IPS DF 6.9 (cell line): ENCODE measurements around the gene MAP3K5.

Experiments used
- DNase-seq: peaks from one replicate; pipeline ENCODE4 v3.0.0-alpha.2; 2013; ENCODE audit warnings: low read depth, low spot score
- H3K27ac ChIP-seq: one replicate; pipeline ENCODE4 v1.5.1; 2013; ENCODE audit warnings: low read length, control low read depth
- H3K27me3 ChIP-seq: 2 replicates; pipeline ENCODE4 v1.6.1; 2013; ENCODE audit warnings: mild to moderate bottlenecking, low read length; ENCODE audit not compliant: control insufficient read depth, insufficient read depth
- H3K36me3 ChIP-seq: 2 replicates; pipeline ENCODE4 v1.6.1; 2013; ENCODE audit warnings: low read length; ENCODE audit not compliant: control insufficient read depth, insufficient read depth
- H3K4me1 ChIP-seq: 2 replicates; pipeline ENCODE4 v1.6.1; 2013; ENCODE audit warnings: low read length; ENCODE audit not compliant: control insufficient read depth, insufficient read depth
- H3K4me3 ChIP-seq: 2 replicates; pipeline ENCODE4 v1.5.1; 2013; ENCODE audit warnings: mild to moderate bottlenecking, low read length
- H3K9me3 ChIP-seq: 2 replicates; pipeline ENCODE4 v1.6.1; 2013; ENCODE audit warnings: low read length, inconsistent platforms; ENCODE audit not compliant: control insufficient read depth, insufficient read depth
- WGBS: extraction: QIAGEN DNeasy Blood & Tissue Kit; methylation state at CpG from one replicate; pipeline ENCODE4 v1.1.7; 2013; ENCODE audit warnings: mixed read lengths, missing lambda C conversion rate; ENCODE audit not compliant: insufficient read length, insufficient coverage; 5-methylcytosine and 5-hydroxymethylcytosine counted together

The MAP3K5 gene

DNA sequence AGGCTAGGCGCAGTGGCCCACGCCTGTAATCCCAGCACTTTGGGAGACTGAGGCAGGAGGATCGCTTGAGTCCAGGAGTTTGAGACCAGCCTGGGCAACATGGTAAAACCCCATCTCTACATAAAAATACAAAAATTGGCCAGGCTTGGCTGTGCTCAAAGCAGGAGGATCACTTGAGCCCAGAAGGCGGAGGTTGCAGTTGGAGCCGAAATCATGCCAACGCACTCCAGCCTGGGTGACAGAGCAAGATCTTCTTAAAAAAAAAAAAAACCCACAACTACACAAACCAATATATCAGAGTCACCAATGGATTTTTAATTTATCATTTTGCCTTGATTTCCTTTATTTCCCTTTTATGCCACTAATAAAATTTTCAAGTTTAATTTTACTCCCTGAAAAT lies 9.3 kb downstream of the MAP3K5 start:
- H3K4me3 ChIP-seq: no peak overlapping the region
- DNase-seq: no peak
- no peaks in the 10 kb centered on the region for H3K27me3 ChIP-seq
- WGBS: no CpG with 5 or more reads among the region's 6 CpGs
- no peaks in the 10 kb centered on the region for H3K4me1 ChIP-seq
- H3K9me3 ChIP-seq: no peaks in the 10 kb centered on the region
- H3K36me3 ChIP-seq: no peaks in the 10 kb centered on the region
- no peak overlapping the region for H3K27ac ChIP-seq

DNA sequence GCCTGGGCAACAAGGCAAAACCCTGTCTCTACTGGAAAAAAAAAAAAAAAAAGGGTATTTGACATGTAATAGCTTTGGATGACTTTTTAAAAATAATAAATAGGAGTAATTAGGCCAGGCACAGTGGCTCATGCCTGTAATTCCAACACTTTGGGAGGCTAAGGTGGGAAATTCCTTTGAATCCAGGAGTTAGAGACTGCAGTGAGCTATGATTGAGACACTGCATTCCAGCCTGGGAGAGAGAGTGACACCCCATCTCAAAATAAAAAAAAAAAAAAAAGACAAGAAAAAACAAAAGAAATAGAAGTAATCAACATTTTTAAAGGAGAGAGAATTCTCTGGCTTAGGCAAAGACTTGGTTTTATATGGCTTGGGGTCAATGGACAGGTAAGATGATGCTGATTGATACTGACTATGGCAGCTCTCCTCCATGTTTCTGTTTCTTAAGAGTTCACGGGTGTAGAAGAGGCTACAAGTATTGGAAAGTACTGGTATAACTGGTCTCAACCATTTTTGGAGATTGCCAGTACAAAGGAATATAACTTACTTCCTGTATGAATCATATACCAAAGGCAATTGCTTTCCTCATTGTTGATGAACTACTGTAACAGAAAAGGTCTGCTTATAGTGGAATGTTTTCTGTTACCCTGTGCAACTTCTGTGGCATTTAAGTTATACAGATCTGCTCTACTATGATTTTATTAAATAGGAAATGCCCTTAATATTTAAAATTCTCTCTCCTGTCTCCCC lies 10.1 kb downstream of the MAP3K5 start:
- Histone ChIP-seq H3K9me3 (no peaks in the 10 kb centered on the region), H3K4me1 (no peaks in the 10 kb centered on the region), H3K4me3 (no peak overlapping the region), H3K27ac (no peak overlapping the region), H3K27me3 (no peaks in the 10 kb centered on the region), H3K36me3 (no peaks in the 10 kb centered on the region)
- WGBS: no CpG with 5 or more reads among the region's 1 CpG
- no peak for DNase-seq

- DNase-seq: no peak
- no peaks in the 10 kb centered on the region for H3K9me3 ChIP-seq
- H3K4me3 ChIP-seq: no peak overlapping the region
- no peaks in the 10 kb centered on the region for H3K36me3 ChIP-seq
- no peaks in the 10 kb centered on the region for H3K27me3 ChIP-seq
- H3K27ac ChIP-seq: no peak overlapping the region
- no CpG with 5 or more reads among the region's 3 CpGs for WGBS
- H3K4me1 ChIP-seq: no peaks in the 10 kb centered on the region
These were observed 11.3 kb downstream of the MAP3K5 start for GRCh38 chr6:136780972-136781371.

- Histone ChIP-seq H3K4me3 (no peak overlapping the region), H3K27me3 (no peaks in the 10 kb centered on the region), H3K27ac (no peak overlapping the region), H3K36me3 (no peaks in the 10 kb centered on the region), H3K4me1 (no peaks in the 10 kb centered on the region), H3K9me3 (no peaks in the 10 kb centered on the region)
- no peak for DNase-seq
- WGBS: no CpG with 5 or more reads among the region's 1 CpG
These were observed 12.6 kb downstream of the MAP3K5 start for GRCh38 chr6:136779682-136780081.

- Histone ChIP-seq H3K9me3 (no peaks in the 10 kb centered on the region), H3K27ac (no peak overlapping the region), H3K4me1 (no peaks in the 10 kb centered on the region; the same call in 1 of the 2 replicates), H3K27me3 (no peaks in the 10 kb centered on the region), H3K4me3 (no peak overlapping the region), H3K36me3 (no peaks in the 10 kb centered on the region)
- WGBS: no CpG with 5 or more reads among the region's 3 CpGs
- DNase-seq: no peak
These were observed 14.6 kb downstream of the MAP3K5 start for GRCh38 chr6:136777651-136778050.

DNA sequence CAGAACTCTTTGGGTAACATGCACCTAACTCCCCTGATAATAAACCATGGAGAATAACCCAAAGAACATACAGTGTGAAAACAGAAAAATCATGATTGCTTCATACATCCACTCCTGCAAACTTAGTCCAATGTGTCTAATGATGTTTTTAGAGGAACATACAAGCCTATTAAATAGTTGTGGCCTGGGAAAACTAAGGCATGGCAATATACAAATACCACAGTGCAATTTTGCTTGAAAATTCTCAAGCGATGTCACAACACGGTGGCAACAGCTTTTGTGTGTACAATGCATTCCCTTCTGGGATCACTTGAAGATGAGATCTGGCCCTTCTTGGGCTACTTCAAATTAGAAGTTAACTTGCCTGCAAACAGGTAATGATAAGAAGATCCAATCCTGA lies 16.7 kb downstream of the MAP3K5 start:
- H3K27ac ChIP-seq: no peak overlapping the region
- H3K9me3 ChIP-seq: no peaks in the 10 kb centered on the region
- WGBS: no CpG with 5 or more reads among the region's 2 CpGs
- H3K36me3 ChIP-seq: no peaks in the 10 kb centered on the region
- H3K4me3 ChIP-seq: no peak overlapping the region
- no peaks in the 10 kb centered on the region for H3K27me3 ChIP-seq
- no peaks in the 10 kb centered on the region; the same call in 1 of the 2 replicates for H3K4me1 ChIP-seq
- DNase-seq: no peak

DNA sequence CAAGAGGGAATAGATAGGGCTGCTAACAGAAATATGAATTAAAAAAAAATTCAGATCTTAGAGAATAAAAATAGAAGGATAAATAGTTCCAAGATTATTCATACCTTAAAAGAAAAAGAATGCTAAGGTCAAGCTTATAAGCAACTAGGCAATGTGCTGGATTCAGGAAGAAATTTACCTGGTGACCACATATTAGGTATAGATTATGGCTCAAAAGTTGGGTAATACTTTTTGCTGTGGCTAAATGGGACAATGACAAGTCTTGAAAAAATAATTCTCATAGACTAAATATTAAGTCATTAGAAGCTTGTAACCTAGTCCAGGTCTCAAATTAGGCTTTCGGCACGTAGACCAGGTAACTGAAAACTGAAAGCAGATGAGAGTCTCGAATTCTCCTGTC lies 17.2 kb downstream of the MAP3K5 start:
- Histone ChIP-seq H3K4me1 (no peaks in the 10 kb centered on the region; the same call in 1 of the 2 replicates), H3K27ac (no peak overlapping the region), H3K36me3 (no peaks in the 10 kb centered on the region), H3K4me3 (no peak overlapping the region), H3K9me3 (no peaks in the 10 kb centered on the region), H3K27me3 (no peaks in the 10 kb centered on the region)
- no CpG with 5 or more reads among the region's 3 CpGs for WGBS
- no peak for DNase-seq

- no peaks in the 10 kb centered on the region for H3K9me3 ChIP-seq
- H3K36me3 ChIP-seq: no peaks in the 10 kb centered on the region
- WGBS: no CpG with 5 or more reads among the region's 6 CpGs
- DNase-seq: no peak
- no peaks in the 10 kb centered on the region for H3K27me3 ChIP-seq
- no peaks in the 10 kb centered on the region; the same call in 1 of the 2 replicates for H3K4me1 ChIP-seq
- no peak overlapping the region for H3K4me3 ChIP-seq
- H3K27ac ChIP-seq: no peak overlapping the region
These were observed 17.8 kb downstream of the MAP3K5 start for GRCh38 chr6:136774228-136775041.

DNA sequence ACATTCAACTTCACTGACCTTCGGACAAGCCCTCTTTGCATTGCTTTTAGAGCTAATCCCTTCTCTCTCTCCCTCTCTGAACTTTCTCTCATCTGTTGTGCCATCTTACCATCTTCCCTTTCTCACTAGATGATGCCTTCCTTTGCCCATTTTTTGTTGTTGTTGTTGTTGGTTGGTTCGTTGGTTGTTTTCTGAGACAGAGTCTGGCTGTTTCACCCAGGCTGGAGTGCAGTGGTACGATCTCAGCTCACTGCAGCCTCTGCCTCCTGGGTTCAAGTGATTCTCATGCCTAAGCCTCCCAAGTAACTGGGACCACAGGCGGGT lies 18.8 kb downstream of the MAP3K5 start:
- no peak overlapping the region for H3K4me3 ChIP-seq
- no peaks in the 10 kb centered on the region for H3K36me3 ChIP-seq
- no peak for DNase-seq
- H3K27me3 ChIP-seq: no peaks in the 10 kb centered on the region
- H3K27ac ChIP-seq: no peak overlapping the region
- H3K9me3 ChIP-seq: no peaks in the 10 kb centered on the region
- WGBS: no CpG with 5 or more reads among the region's 4 CpGs
- H3K4me1 ChIP-seq: no peaks in the 10 kb centered on the region; the same call in 1 of the 2 replicates

DNA sequence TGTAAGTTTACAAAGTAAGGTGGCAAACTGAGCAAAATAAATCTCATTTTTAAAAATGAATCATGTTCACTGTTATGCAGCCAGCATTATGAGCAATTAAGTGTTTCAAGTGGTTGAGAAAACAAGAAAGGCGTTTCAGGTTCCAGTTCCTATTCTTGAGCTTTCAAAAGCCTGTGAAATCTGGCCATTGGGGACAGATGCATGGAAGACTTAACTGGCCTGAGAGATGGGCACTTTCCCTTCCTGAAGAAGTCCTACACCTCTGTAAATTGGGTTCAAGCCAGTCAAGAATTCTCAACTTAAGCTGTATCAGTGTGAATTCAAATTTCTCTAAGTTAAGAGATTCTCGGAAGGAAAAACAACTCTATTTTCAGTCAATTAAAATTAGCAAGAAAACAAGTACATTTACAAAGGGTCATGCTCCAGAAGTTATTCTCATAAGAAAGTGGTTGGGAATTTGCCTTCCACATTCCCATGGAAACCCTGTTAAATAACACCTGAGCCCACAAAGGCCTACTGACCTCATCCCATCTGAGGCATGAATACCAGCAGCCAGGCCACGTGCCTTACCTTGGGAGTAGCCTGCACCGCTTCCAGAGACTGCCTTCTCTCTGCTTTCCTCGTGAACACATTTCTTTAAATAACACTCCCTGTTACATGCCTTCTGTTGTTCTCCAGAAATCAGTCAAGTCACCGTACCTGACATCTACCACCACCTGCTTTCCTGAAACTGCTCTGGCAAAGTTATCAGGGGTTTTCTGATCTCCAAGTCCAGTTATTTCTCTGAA lies 19.4 kb downstream of the MAP3K5 start:
- Histone ChIP-seq H3K4me1 (no peaks in the 10 kb centered on the region; the same call in 1 of the 2 replicates), H3K27ac (no peak overlapping the region), H3K4me3 (no peak overlapping the region), H3K36me3 (no peaks in the 10 kb centered on the region), H3K9me3 (no peaks in the 10 kb centered on the region), H3K27me3 (no peaks in the 10 kb centered on the region)
- WGBS: no CpG with 5 or more reads among the region's 6 CpGs
- no peak for DNase-seq
